Stimulated activated CD8-positive, alpha-beta memory T cell treated with anti-CD3 and anti-CD28 coated beads, Interleukin-12 subunit alpha, Interleukin-12 subunit beta, amount 100 ng/mL, for 24 hours (primary cell): ENCODE data around the gene COL16A1.

Experiments
- DNase-seq: peaks from one replicate; pipeline ENCODE4 v3.0.0-alpha.2; 2020; ENCODE audit errors: extremely low read depth

Gene COL16A1

DNA sequence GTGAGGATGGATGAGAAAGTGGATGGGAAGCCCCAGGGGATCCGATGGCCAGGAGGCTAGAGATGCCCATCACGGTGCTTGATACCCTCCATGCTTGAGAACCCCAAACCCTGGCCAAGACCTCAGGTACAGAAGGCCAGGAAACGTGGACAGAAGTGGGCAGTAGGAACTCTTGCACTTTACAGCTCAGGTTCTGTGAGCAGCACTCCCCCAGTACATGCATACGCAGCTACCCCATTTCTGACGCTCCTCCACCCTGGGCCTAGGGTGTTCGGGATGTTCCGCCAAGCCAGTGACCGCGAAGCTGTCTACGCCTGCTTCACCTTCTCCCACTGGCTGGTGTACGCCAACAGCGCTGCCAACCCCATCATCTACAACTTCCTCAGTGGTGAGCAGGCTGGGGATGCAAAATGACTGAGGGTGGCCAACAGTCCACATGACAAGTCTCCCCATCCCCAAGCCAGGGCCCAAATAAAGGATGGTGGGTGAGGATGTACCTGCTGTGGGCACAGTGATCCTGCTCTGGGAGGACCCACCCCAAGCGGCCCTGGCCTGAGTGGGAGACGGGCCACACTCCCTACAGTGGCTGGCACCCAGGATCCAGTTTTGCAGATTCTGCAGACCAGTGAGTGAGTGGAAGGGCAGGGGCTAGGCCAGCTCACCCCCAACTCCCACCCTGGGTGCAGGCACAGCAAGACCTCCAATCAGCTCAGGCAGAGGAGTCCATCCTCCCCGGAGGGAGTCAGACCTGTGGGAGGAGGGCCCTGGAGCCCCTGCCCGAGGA lies 78.9 kb downstream of the COL16A1 start:
- no peak for DNase-seq

DNA sequence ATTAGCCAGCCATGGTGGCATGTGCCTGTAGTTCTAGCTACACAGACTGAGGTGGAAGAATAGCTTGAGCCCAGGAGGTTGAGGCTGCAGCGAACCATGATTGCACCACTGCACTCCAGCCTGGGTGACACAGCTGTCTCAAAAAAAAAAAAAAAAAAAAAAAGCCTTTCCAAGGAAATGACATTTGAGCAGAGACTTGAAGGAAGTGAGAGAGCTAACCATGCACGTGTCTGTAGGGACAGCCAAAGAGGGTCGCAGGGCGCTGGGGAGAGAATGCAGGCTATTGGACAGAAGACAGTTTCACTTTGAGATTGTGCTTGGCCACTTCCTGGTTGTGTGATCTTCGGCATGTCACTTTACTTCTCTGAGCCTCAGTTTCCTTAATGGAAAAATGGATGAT lies 79.5 kb downstream of the COL16A1 start:
- no peak for DNase-seq

DNA sequence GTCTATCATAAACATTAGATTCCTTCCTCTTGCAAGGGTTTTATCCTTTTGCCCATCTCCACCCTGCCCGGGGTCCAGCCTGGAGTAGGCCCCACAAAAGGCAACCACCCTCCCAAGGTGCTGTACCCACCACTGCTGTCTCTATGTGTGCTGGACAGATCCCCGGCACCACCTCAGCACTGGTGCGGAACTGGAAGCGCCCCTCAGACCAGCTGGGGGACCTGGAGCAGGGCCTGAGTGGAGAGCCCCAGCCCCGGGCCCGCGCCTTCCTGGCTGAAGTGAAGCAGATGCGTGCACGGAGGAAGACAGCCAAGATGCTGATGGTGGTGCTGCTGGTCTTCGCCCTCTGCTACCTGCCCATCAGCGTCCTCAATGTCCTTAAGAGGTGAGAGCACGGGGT lies 80.5 kb downstream of the COL16A1 start:
- DNase-seq, result no peak

GRCh38 chr1:31621847-31622730 lies 81.7 kb downstream of the COL16A1 start:
- DNase-seq, result no peak

DNA sequence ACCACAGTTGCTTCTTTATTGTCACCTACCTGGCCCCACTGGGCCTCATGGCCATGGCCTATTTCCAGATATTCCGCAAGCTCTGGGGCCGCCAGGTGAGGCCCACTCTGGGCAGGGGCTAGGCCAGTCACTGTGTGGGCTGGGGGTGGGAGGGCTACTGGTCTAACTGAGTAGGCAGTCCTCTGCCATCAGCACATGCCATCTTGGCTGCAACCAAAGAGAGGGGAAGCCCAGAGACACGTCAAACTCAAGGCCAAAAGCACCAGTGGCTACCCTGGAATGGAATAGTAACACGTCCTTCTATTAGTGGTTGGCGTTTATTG lies 82.4 kb downstream of the COL16A1 start:
- DNase-seq, result no peak

DNA sequence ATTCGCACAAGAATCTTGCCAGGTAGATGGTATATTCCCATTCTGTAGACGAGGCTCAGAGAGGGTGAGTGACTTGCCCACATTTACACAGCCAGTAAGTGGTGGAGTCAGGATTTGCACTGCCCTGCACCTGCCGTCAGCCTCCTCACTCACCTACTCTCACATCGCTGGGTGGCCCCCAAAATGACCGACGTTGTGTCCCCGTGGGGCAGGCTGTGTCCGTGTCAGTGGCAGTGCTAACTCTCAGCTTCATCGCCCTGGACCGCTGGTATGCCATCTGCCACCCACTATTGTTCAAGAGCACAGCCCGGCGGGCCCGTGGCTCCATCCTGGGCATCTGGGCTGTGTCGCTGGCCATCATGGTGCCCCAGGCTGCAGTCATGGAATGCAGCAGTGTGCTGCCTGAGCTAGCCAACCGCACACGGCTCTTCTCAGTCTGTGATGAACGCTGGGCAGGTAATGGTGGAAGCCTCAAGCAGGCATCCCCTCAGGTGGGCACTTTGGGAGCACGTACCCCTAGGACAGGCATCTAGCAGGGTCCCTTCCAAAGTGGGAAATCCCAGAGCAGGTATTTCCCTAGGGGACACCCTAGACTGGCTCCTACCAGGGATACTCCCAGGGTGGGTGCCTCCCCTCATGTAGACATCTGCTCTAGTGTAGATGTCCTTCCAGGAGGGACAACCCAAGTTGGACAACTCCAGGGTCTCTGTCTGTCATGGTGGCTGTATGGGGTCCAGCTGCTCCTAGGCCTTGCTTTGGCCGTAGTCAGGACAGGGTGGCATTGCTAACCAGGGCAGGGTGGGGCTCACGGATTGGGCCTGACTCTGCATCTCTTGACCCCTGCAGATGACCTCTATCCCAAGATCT lies 83.0 kb downstream of the COL16A1 start:
- no peak for DNase-seq

DNA sequence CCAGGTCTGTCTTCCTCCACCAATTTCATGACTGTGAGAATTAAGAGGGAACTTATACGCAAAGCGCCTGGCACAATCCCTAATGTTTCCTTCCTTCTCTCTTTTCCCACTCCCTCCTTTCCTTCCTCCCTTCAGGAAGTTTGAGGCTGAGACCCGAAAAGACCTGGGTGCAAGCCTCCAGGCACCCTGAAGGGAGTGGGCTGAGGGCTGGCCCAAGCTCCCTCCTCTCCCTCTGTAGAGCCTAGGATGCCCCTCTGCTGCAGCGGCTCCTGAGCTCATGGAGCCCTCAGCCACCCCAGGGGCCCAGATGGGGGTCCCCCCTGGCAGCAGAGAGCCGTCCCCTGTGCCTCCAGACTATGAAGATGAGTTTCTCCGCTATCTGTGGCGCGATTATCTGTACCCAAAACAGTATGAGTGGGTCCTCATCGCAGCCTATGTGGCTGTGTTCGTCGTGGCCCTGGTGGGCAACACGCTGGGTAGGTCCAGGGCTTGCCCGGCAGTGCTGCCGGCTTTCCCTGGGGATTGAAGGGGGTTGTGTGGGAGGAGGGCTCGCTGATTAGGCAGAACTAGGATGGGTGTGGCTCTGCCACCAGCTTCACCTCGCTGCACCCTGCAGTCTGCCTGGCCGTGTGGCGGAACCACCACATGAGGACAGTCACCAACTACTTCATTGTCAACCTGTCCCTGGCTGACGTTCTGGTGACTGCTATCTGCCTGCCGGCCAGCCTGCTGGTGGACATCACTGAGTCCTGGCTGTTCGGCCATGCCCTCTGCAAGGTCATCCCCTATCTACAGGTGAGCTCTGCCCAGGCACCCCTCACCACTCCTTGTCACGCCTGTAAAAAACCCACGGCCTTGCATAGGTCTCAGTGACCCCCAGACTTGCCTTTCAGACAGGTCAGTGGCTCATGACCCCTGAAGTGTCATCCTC lies 84.6 kb downstream of the COL16A1 start:
- DNase-seq, result no peak

GRCh38 chr1:31617916-31618746 lies 85.7 kb downstream of the COL16A1 start:
- no peak for DNase-seq

DNA sequence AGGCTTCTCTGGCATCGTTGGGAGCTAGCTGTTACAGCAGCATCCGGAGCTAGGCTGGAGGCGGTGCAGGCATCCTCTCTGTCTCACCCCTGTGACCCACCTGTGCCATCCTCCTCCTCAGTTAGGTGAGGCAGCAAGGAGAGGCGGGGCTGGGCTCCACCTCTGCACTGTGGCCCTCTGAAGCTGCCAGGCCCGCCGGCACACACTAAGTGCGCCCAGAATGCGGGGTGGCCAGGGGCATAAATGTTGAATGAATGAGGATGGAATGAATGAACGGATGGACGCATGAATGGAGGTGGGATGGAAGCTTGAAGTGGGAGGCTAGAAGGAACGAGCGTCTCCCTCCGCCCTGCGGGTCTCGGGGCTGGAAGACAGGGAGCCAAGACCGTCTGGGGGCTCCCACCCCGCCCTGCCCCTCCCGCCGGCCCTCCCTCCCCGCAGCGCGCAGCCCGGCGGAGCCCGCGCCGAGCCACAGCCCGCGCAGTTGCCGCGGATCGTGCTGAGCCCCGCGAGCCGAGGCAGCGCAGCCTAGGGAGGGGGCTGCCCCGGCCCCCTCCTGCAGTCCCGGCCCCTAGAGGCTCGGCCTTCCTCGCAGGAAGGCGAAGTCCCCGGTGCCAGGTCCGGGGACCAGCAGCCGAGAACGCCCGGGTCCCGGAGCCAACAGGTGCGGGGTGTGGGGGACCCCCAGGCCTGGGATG lies 86.5 kb downstream of the COL16A1 start, which contains the start of gene HCRTR1:
TSS of gene HCRTR1 (plus strand) at position 472 of the 698 bp plus-strand sequence. CDS start 1,504 bp downstream, outside the sequence.
- no peak for DNase-seq

GRCh38 chr1:31615939-31616338 lies 87.9 kb downstream of the COL16A1 start:
- DNase-seq, result no peak

DNA sequence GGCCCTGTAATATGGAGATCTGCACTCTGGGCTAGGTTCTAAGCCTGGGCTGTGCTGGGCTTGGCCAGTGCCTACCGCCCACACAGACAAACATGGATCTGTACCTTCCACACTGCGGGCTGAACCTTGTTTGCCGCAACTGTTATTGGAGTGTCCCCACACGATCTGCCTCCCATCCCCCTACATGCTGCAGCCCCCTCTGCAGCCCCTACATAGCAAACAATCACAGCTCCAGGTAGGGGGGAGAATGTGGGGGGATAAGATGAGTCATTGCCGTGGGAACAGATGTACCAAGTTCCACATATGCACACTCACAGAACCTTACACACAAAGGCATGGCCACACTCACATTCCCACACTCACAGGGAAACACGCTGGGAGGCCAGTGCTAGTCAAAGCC lies 88.4 kb downstream of the COL16A1 start:
- no peak for DNase-seq

DNA sequence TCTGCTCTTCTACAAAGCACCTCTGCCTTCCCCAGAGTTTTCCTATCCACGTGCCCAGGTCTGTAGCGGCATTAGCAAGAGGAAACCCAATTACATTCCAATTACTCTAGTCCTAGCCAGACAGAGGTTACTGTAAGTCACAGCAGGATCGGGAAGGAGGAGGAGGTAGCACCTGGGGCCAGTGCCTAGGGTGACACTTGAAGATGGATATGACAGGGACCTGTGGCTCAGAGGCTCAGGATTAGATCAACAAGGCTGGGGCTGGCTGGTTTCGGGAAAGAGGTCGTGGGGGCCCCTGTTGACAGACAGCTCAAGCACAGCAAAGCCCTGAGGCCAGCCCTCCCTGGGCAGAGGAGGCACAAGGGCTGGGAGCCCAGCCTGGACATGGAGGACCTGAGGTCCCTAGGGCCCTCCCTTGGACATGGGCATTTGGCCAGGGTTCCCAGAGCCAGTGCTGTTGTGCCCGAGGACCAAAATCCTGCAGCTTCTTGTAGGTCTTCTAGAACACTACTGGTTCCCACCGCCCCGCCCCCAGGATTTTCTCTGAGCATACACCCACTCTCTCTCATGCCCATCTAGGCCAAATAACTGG lies 89.3 kb downstream of the COL16A1 start:
- no peak for DNase-seq

DNA sequence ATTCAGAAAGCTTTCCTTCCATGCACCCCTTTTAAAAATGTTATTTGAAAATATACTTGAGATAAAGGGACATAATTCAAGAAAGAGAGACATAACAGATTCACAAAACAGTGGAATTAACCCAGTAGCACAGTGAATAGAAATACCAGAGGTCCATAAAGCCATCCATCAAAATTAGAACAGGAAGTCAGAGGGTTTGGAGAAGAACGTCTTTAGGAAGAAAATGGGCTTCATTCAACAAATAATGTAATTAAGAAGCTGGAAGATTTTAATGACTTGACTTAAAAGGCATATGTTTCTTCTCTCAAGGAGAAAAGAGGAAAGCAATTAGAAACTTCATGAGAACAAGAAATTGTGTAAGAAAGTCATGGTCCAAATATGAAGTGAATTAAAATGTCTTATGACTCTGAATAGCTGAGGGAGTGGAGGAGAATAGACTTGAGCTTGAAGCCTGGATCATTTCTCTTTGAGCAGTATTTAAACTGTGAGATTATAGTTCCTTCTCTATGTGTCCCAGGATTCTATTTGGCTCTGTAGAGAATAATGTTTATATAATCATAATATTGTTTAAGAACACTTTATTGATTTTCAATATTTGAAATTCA lies 94.2 kb downstream of the COL16A1 start:
- DNase-seq, result no peak

GRCh38 chr1:31607360-31607759 lies 96.5 kb downstream of the COL16A1 start:
- DNase-seq, result no peak

DNA sequence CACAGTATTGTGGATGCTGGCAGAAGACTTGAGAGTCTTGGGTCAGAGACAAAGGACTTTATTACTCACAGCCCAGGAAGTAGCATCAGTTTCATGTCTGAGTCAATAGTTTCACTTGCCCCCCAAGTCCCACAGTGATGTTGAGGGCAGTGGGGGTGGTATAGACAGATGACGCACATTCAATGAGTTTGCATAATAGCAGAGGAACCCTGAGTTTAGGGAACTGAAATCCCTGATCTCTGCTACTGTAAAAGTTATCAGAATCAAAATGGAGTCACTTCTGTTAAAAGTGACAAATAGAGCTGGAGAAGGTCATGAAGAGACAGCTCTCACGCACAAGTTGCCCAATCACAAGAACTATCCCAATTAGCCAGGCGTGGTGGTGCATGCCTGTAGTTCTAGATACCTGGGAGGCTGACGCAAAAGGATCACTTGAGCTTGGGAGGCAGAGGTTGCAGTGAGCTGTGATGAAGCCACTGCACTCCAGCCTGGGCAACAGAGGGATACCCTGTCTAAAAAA lies 97.8 kb downstream of the COL16A1 start:
- no peak for DNase-seq
